Activated CD4-positive, CD25-positive, alpha-beta regulatory T cell treated with anti-CD3 and anti-CD28 coated beads, Interleukin-2, amount 50 U/mL, for 24 hours (primary cell): Measurements from ENCODE around the gene UCP3.

Source experiments
- ATAC-seq, 2 donors: fragments of 150-1000 bp; cut with Tn5 transposase; one replicate each; pipeline ENCODE4 v1.10.0; 2021; ENCODE audit warnings: mild to moderate bottlenecking in 1 of 2, moderate library complexity in 1 of 2

The UCP3 gene

GRCh38 chr11:74017631-74018030 lies 8.7 kb upstream of the UCP3 start:
- no peak for ATAC-seq

DNA sequence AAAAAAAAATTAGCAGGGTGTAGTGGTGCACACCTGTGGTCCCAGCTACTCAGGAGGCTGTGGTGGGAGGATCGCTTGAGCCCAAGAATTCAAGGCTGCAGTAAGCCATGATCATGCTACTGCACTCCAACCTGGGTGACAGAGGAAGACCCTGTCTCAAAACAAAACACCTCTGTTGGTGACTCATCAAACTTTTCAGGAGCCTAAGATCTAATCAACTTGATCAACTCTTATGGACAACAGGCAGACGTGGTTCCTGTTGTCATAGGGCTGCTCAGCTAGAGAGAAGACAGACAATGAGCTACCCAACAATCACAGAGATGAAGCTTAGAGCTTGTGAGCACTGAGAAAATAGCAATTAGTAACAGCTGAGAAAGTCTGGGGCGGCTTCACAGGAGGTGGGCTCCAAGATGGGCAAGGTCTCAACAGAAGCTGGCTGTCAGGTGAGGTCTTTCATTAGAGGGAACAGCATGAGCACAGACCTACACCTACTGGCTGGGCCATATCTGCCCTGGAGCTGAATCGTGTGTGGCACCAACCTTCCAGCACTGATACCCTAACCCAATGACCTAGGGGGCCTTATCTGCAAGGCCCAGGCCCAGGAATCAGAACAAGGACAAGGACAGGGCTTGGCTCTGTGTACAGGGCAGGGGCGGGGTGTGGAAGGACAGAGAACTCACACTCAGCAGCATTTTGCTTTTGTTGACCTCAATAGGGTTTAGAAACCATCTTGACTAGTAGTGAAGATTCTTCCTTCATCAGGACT lies 7.2 kb upstream of the UCP3 start:
- no peak for ATAC-seq

- no peak for ATAC-seq
Observed at GRCh38 chr11:74014880-74015279, 6.0 kb upstream of the UCP3 start.

DNA sequence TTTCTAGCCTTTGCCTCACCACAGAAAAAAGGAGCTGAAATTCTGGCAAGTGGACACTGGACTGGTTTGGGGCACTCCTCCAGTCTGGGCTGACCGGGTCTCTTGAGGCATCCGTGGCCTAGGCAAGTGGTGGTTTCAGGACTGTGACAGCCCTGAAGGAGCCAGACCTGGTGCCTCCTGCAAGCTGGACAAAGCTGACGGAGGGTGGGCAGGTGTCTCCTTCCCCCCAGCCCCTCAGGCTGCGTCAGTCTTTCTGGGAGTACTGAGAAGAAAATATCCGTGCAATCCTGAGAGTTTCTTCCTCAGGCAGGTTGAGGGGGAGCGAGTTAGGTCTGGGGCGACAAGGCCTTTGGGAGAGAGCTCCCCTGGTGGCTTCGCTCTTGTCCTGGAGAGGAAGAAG lies 4.3 kb upstream of the UCP3 start:
- no peak for ATAC-seq

GRCh38 chr11:74012074-74012809 lies 3.4 kb upstream of the UCP3 start:
- ATAC-seq, result no peak

DNA sequence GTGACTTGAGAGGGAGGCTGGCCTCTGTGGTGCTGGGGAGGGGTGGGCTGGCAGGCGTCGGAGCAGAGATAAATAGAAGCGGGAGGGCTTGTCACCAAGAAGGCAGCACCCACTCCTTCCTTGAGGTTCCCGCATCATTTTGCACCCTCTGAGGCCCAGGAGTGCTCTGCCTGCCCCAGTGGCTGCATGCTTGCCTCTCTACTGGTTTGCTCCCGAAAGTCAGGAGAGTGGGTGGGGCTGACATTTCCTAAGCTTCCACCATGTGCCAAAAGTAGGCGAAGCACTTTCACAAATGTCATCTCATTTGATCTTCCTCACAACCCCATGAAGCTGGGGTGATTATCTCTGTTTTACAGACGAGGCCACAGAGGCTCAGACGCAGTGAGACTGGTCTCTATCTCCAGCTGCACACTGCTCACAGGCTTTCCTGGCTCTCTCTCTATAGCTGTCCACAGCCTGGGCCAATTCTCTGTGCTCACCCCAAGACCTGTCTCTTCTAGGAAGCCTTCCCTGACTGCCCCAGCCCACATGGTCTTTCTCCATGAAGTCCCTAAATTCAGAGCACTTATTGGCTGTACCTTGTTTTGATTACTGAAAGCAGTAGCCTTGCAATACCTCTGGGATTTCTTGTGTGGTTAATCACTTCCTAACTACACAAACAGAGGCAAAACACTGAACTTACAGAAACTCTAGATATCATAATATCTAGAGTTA lies 2.6 kb upstream of the UCP3 start:
- peak; percentile 70 to 75 for ATAC-seq

GRCh38 chr11:74010306-74011300 lies 1.7 kb upstream of the UCP3 start:
- no peak for ATAC-seq

DNA sequence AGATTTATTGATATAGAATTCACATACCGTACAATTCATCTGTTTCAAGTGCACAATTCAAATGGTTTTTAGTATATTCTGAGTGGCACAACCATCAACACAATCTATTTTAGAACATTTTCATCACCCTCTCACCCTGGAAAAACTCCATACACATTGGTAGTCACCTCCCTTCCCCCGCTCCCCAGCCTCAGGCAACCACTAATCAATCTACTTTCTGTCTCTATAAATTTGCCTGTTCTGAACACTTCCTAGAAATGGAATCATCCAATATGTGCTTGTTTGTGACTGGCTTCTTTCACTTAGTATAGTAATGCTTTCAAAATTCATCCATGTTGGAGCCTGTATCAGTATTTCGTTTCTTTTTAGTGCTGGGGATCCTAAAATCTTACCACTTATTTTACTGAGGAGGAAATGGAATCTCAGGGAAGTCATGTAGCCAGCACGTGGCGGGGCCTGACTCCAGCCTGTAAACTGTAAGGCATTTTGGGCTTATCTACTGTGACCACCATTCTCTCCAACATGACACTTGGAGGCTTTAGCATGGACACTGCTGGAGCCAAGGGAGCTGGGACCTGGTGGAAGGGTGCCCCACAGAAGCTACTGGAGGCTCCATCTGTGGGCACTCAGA lies 905 bp upstream of the UCP3 start:
- no peak for ATAC-seq

DNA sequence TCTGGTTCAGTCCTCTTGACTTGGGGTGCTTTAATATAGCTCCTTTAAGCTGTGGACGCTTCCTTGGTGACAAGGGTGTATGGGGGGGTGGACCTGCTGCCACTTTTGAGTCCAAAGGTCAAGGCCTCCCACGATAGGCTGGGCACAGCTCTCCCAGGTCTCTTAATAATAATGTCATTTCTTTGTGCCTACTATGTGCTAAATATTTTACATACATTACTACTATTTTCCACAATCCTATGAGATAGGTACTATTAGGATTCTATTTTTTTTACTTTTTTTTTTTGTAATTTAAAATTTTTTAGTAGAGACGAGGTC lies 304 bp upstream of the UCP3 start:
- no peak for ATAC-seq

GRCh38 chr11:74007691-74008372 lies 1.1 kb downstream of the UCP3 start:
- no peak for ATAC-seq

DNA sequence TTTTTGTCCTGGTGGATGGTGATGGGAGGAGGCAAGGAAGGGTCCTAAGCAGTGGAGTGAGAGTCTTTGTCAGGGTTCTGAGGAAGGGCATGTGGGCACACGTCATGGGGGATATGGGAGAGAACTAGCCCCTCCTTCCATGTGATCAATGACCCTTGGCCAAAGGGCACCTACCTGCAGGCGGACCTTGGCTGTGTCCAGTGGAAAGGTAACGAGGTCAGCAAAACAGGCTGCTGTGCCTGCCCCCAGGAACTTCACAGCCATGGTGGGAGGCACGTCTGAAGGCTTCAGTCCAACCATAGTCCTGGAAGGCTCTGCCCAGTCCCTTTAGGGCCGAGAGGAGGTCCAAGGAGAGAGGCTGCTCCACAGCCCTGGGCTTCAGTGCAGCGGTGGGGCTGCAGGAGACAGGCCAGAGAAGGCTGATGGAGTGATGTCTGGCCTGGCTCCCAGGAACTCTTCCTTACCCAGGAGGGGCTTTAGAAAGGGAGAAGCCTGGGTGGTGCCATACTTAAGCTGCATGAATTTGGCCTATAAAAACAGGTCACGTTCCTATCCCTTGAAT lies 2.1 kb downstream of the UCP3 start:
- ATAC-seq, result no peak

DNA sequence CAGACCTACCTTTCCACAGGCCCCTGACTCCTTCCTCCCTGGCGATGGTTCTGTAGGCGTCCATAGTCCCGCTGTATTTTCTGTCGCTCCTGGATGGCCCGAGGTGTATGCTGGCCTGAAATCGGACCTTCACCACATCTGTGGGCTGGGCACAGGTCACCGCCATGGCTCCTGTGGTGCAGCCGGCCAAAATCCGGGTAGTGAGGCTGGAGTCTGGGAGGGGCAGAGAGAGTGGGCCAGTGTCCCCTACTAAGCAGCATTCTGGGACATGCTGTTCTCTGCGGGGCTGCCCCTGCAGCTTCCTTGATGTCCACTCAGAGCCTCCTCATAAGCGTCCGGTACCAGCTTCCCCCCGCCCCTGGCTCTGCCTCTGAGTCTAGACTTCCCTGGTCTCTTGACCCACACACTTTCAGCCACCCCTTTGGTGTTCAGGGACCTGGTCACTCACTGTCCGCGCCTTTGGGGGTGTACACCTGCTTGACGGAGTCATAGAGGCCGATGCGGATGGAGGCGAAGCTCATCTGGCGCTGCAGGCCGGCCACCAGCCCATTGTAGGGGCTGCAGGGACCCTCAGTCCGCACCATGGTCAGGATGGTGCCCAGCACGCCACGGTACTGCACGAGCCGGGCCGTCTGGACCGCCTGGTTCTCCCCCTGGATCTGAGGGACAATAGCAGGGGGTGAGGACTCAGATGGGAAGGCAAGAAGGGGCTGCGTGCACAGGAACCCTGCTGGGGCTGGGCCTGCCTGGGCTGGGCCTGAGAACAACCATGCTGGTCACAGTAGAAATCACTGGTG lies 3.0 kb downstream of the UCP3 start:
- no peak for ATAC-seq

DNA sequence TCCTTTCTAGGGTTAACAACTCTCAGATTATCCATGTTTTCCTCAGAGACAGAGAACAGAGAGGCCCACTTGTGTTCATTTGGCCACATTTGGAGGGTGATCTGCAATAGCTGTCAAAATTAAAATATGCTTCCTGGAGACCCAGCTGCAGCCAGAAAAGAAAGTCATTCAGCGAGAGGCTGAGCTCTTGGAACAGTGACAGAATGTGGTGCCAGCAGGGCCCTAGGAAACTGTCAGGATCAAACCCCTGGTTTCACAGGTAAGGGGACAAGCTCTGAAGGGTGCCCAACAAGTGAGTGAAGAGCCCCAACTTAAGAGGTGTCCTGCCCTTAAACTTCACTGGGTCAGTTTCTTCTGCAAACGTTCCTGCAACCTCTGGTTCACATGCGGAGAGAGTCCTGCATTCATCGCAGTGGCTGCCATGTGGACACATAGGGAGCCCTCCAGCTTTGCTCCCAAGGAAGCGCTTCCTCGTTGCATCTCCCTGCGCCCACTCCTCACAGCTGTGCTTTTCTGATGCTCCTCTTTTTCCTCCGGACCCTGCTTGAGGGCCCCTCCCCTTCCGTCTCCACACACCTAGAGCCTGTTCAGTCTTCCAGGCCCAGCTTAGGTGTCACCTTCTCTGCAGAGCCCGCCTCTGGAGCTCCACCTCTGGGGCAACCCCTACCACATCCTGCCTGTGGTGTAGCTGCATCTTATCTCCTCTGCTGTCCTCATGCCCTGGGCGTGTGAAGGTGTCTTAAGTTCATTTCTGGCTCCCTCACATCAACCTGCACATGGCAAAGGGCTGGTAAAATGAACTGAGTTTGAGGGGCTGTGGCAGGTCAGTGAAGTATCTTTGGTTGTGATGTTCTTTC lies 3.9 kb downstream of the UCP3 start:
- peak; percentile 99 to 100 for ATAC-seq

- ATAC-seq, result no peak
Observed at GRCh38 chr11:74004046-74004695, 4.7 kb downstream of the UCP3 start.

DNA sequence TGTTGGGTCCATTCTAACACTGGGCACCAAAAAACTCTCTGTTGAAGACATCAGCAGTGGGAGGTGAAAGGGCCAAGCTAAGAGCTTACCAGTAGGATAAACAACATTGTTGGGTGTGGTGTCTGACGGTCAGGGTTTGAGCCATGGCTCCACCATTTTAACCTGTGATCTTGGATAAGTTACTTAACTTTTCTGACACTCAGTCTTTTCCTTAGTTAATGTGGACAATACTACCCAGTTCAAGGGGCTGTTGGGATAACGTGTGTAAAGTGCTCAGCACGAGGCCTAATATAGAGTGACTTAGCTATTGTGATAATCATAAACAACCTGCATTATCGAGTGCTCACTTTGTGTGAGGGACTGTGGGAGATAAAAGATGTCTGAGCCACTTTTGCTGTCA lies 6.1 kb downstream of the UCP3 start:
- ATAC-seq, result no peak

- ATAC-seq, result no peak
Observed at GRCh38 chr11:74001822-74002286, 7.0 kb downstream of the UCP3 start.

GRCh38 chr11:74000307-74001133 lies 8.4 kb downstream of the UCP3 start:
- ATAC-seq, result no peak
